GM12891 (cell line): ENCODE data around the gene PTP4A1.

ENCODE experiments used
- DNase-seq: peaks from one replicate; pipeline ENCODE4 v3.0.0; 2011; ENCODE audit warnings: low spot score; ENCODE audit not compliant: insufficient read length
- FAIRE-seq: peaks from 2 replicates; lab custom pipeline; 2011; peaks lifted over from hg19 to GRCh38; lab: Jason Lieb, UNC
- PAX5 ChIP-seq: IDR thresholded peaks from 2 replicates; pipeline ENCODE4 v1.6.1; 2011; ENCODE audit warnings: low read length, moderate library complexity, mild to moderate bottlenecking; ENCODE audit not compliant: insufficient read depth, severe bottlenecking
- POLR2A ChIP-seq: IDR thresholded peaks from 2 replicates; pipeline ENCODE4 v1.6.1; 2011; ENCODE audit warnings: low read depth, low read length, control low read depth
- POLR2AphosphoS5 ChIP-seq: IDR thresholded peaks from 2 replicates; pipeline ENCODE4 v1.6.1; 2011; ENCODE audit warnings: low read depth, low read length, control low read depth
- POU2F2 ChIP-seq: IDR thresholded peaks from 2 replicates; pipeline ENCODE4 v1.6.1; 2011; ENCODE audit warnings: low read depth, mild to moderate bottlenecking, control low read depth, low read length, moderate library complexity
- SPI1 ChIP-seq: IDR thresholded peaks from 2 replicates; pipeline ENCODE4 v1.6.1; 2011; ENCODE audit warnings: low read depth, low read length, control low read depth
- TAF1 ChIP-seq: IDR thresholded peaks from 2 replicates; pipeline ENCODE4 v1.6.1; 2011; ENCODE audit warnings: low read depth, low read length, control low read depth

PTP4A1 gene

GRCh38 chr6:63533026-63533425 is 39.3 kb upstream of the PTP4A1 start:
- TF ChIP-seq SPI1, result no peak
- TF ChIP-seq POU2F2, result no peak
- TF ChIP-seq POLR2AphosphoS5, result no peak
- no peak for TF ChIP-seq TAF1
- no peak for TF ChIP-seq POLR2A
- TF ChIP-seq PAX5, result no peak
- DNase-seq (no peak), FAIRE-seq (no peak)

GRCh38 chr6:63533952-63534351 is 38.3 kb upstream of the PTP4A1 start:
- no peak for FAIRE-seq
- no peak for TF ChIP-seq POLR2A
- no peak for TF ChIP-seq SPI1
- no peak for TF ChIP-seq POU2F2
- no peak for TF ChIP-seq POLR2AphosphoS5
- no peak for TF ChIP-seq PAX5
- TF ChIP-seq TAF1, result no peak
- DNase-seq, result no peak

GRCh38 chr6:63537201-63537958 is 34.9 kb upstream of the PTP4A1 start:
- DNase-seq (no peak), FAIRE-seq (no peak)
- TF ChIP-seq POLR2A (no peak), TAF1 (no peak), POU2F2 (no peak), SPI1 (no peak), POLR2AphosphoS5 (no peak), PAX5 (no peak)

- DNase-seq (no peak), FAIRE-seq (no peak)
- no peak for TF ChIP-seq SPI1
- TF ChIP-seq POLR2A, result no peak
- TF ChIP-seq POLR2AphosphoS5, result no peak
- no peak for TF ChIP-seq TAF1
- TF ChIP-seq POU2F2, result no peak
- no peak for TF ChIP-seq PAX5
Observed at GRCh38 chr6:63537959-63538300, 34.4 kb upstream of the PTP4A1 start.

- DNase-seq (no peak), FAIRE-seq (no peak)
- TF ChIP-seq POLR2AphosphoS5 (no peak), PAX5 (no peak), TAF1 (no peak)
Observed at GRCh38 chr6:63538550-63538949, 33.7 kb upstream of the PTP4A1 start.

- no peak for TF ChIP-seq POU2F2
- no peak for TF ChIP-seq SPI1
- TF ChIP-seq PAX5, result no peak
- no peak for TF ChIP-seq POLR2A
- no peak for TF ChIP-seq POLR2AphosphoS5
- TF ChIP-seq TAF1, result no peak
- DNase-seq (no peak), FAIRE-seq (no peak)
Observed at GRCh38 chr6:63543001-63543400, 29.3 kb upstream of the PTP4A1 start.

GRCh38 chr6:63543982-63544381 is 28.3 kb upstream of the PTP4A1 start:
- FAIRE-seq (no peak), DNase-seq (no peak)
- TF ChIP-seq PAX5 (no peak), SPI1 (no peak), POLR2AphosphoS5 (no peak), POLR2A (no peak), POU2F2 (no peak), TAF1 (no peak)

- DNase-seq (no peak), FAIRE-seq (no peak)
- TF ChIP-seq POU2F2 (no peak), SPI1 (no peak), POLR2AphosphoS5 (no peak), TAF1 (no peak), PAX5 (no peak), POLR2A (no peak)
Observed at GRCh38 chr6:63546236-63546635, 26.0 kb upstream of the PTP4A1 start.

GRCh38 chr6:63546697-63547096 is 25.6 kb upstream of the PTP4A1 start:
- TF ChIP-seq PAX5 (no peak), SPI1 (no peak), POLR2A (no peak), POLR2AphosphoS5 (no peak), TAF1 (no peak), POU2F2 (no peak)
- FAIRE-seq (no peak), DNase-seq (no peak)
